GM21390 (cell line): Measurements from ENCODE around the gene APAF1.
A peak's percentile ranks its signal among the peaks of the same experiment; 100 is the strongest.

Experiments
- ATAC-seq: cut with Tn5 transposase; IDR thresholded peaks from one replicate; pipeline ENCODE4 v1.9.1; 2021; ENCODE audit not compliant: unreplicated experiment

Gene APAF1

GRCh38 chr12:98669751-98670150 lies 24.7 kb downstream of the APAF1 start:
- ATAC-seq, result no peak

- no peak for ATAC-seq
Measured at GRCh38 chr12:98671459-98671858, 26.4 kb downstream of the APAF1 start.

GRCh38 chr12:98674841-98675240 lies 29.8 kb downstream of the APAF1 start:
- no peak for ATAC-seq

GRCh38 chr12:98678236-98678945 lies 33.3 kb downstream of the APAF1 start:
- ATAC-seq, result no peak

- ATAC-seq, result no peak
Measured at GRCh38 chr12:98678946-98679610, 34.0 kb downstream of the APAF1 start.

GRCh38 chr12:98679611-98680005 lies 34.5 kb downstream of the APAF1 start:
- ATAC-seq, result no peak

- no peak for ATAC-seq
Measured at GRCh38 chr12:98684199-98684598, 39.1 kb downstream of the APAF1 start.

- ATAC-seq, result no peak
Measured at GRCh38 chr12:98686603-98687002, 41.5 kb downstream of the APAF1 start.

GRCh38 chr12:98691351-98691750 lies 46.3 kb downstream of the APAF1 start:
- no peak for ATAC-seq

- ATAC-seq, result no peak
Measured at GRCh38 chr12:98696036-98696646, 51.1 kb downstream of the APAF1 start.

GRCh38 chr12:98697209-98697608 lies 52.1 kb downstream of the APAF1 start:
- ATAC-seq, result no peak

GRCh38 chr12:98698603-98699463 lies 53.7 kb downstream of the APAF1 start:
- peak; percentile 96 for ATAC-seq

GRCh38 chr12:98699586-98699985 lies 54.5 kb downstream of the APAF1 start:
- no peak for ATAC-seq

GRCh38 chr12:98701166-98701565 lies 56.1 kb downstream of the APAF1 start:
- ATAC-seq, result no peak

GRCh38 chr12:98709022-98709421 lies 63.9 kb downstream of the APAF1 start:
- no peak for ATAC-seq

- ATAC-seq, result no peak
Measured at GRCh38 chr12:98714426-98714825, 69.3 kb downstream of the APAF1 start.

GRCh38 chr12:98719515-98720504 lies 74.7 kb downstream of the APAF1 start:
- peak; percentile 52 for ATAC-seq

- ATAC-seq, result no peak
Measured at GRCh38 chr12:98721204-98721702, 76.2 kb downstream of the APAF1 start.

GRCh38 chr12:98724384-98725155 lies 79.5 kb downstream of the APAF1 start:
- no peak for ATAC-seq
